Measurements from ENCODE around the gene GSX1. TPM values are rescaled to one million over a fixed set of nuclear protein-coding genes. Genes with fewer than 3 reads are reported as not detected.

The GSX1 gene
- total RNA-seq, 1 donor from 2014 or later, result not detected

GRCh38 chr13:27842571-27842970 lies 50.3 kb downstream of the GSX1 start:
- no peak for TF ChIP-seq POLR2A (IDR thresholded peaks at IDR 0.05)
- no peak for TF ChIP-seq CTCF (IDR thresholded peaks at IDR 0.05)
- no peak for TF ChIP-seq POLR2AphosphoS5 (IDR thresholded peaks at IDR 0.05; ENCODE audit: insufficient read depth in 1 of 2, low read depth in 1 of 2)
- Histone ChIP-seq H3K27ac (no peak overlapping the region), H3K27me3 (no peaks in the 10 kb centered on the region), H3K36me3 (no peaks in the 10 kb centered on the region), H3K9me3 (no peaks in the 10 kb centered on the region), H3K4me1 (no peaks in the 10 kb centered on the region), H3K4me3 (no peak overlapping the region)
- intact Hi-C loops (cut with DNase I), result no loop called here
- peak in 1 of 2 donors; percentile 14 for DNase-seq (ENCODE audit: extremely low spot score in 2 of 2)

Small RNAs within 50 kb of the gene (small RNA-seq; reads per million reads assigned to genes)
- gene RNU6-73P, result not detected

Other genes starting within 250 kb of the GSX1 start
- gene LNX2, start 172.0 kb upstream of the GSX1 start, total RNA-seq, result 12.0 TPM
- 74.2 TPM for gene POLR1D, start 170.6 kb upstream of the GSX1 start, total RNA-seq
- gene PDX1, start 127.5 kb downstream of the GSX1 start, total RNA-seq, result not detected
- gene CDX2, start 176.8 kb downstream of the GSX1 start, total RNA-seq, result not detected
- gene URAD, start 196.2 kb downstream of the GSX1 start, total RNA-seq, result not detected